GM19099 (cell line): ENCODE measurements around the gene PLAC8.

Experiments
- POLR2A ChIP-seq: IDR thresholded peaks from 3 replicates; pipeline ENCODE4 v1.6.1; 2011; ENCODE audit warnings: low read depth; ENCODE audit not compliant: insufficient read length; ENCODE audit errors: extremely low read depth

Gene PLAC8

DNA sequence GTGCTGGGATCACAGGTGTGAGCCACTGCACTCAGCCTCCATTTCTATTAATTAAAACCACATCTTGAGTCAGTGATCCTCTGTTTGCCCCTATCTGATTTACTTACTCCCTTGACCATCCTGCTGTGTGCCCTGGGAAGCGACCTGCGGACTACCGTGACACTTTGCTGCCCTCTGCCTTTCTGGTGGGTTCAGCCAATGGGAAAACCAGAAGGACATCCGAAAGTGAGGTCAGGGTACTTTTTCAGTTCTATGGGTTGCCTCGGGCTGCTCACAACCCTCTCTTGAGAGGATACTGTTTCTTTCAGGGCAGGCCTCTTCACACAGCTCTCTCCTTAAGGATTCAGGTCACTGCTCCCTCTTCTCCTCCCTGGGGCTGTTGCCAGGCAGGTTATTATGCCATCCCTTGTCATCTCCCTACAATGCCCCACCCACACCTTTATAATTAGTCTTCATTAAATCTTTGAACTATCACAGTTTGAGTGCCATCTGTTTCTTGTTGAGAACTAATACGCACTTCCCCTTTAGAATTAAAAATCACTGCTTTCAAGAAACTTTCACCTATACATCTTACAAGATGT, 21.4 kb downstream of the PLAC8 start:
- no peak for TF ChIP-seq POLR2A

DNA sequence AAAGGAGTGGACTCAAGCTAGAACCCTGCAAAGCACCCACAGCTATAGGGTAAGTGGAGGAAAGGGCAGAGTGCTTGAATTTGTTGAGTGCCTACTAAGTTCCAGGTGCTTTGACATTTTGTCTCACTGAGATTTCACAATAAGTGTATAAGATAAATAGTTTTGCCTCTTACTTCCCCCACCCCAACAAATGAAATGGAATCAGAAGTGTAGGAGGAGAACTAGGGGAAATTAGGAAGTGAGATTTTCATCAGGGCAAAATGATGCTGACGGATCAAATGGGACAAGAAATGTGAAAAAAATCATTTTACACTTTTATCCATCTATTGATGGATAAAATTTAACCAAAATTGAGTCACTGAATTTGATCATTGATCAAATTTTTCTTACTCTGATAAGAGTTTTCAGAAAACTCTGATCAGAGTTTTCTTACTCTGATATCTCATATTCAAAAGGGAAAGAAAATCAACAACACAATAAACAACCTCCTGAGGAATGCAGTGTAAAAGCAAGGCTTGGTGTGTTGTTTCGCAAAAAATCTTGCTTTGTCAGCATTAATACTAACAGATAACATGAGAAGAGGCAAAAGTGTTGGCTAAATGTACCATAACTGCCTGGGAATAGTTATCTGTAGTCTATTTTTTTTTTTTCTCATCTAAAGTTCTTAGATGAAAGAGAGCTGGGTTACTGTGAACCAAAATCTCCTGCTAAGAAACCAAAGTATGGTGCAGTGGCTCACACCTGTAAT, 24.9 kb downstream of the PLAC8 start:
- TF ChIP-seq POLR2A: no peak

DNA sequence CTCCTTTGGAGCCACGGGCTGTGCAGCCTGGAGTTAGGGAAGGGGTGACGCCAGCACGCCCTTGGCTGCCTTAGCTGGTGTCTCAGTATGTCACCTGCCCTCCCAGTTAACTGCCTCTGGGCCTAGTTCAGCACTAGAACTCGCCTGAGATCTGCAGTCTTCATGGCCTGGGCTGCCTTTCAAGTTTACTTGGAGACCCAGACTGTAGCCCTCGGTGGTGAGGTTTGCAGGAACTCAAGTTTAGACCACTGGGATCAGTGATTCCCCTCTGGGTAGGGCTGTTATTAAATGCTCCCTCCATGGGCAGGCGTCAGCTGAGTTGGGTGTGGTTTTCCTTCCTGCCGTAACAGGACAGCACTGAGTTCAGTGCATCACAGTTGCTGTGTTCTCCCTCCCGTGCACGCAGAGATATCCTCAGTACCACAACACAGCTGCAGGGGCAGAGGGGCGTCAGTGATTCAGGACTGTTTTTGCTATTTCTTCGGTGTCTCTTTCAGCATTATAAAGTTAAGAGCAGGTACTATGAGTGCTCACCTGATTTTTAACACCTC, 30.5 kb downstream of the PLAC8 start:
- peak; percentile 30 for TF ChIP-seq POLR2A

DNA sequence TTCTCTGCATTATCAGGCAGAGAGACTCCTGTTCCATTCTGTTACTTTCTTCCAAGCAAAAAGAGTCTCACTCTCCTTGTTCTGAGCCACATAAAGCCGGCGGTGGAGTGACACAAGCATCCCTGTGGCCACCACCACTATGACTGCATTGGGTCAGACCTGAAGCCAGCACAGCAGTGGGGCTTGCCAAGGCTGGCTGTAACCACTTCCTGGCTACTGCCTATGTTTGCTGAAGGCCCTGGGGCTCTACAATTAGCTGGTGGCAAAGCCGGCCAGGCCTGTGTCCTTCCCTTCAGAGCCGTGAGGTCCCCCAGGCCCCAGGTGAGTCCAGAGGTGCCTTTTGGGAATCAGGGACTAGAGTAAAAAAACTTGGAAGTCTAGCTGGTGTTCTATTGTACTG, 31.8 kb downstream of the PLAC8 start:
- TF ChIP-seq POLR2A: no peak

DNA sequence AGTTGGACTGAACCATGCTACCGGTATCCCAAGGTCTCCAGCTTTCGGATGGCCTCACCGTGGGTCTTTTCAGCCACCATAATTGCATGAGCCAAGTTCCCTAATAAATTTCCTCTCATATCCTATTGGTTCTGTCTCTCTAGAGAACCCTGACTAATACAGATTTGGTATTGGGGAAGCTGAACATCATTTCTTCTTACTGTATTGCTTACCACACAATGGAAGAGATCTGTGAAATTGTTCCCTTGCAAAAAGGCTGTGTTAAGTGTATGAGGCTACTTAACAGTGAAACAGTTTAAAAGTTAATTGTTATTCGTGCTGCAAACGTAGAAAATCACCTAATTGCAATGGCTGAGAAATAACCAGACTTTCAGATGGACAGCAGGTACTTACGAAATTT, 34.0 kb downstream of the PLAC8 start:
- no peak for TF ChIP-seq POLR2A

DNA sequence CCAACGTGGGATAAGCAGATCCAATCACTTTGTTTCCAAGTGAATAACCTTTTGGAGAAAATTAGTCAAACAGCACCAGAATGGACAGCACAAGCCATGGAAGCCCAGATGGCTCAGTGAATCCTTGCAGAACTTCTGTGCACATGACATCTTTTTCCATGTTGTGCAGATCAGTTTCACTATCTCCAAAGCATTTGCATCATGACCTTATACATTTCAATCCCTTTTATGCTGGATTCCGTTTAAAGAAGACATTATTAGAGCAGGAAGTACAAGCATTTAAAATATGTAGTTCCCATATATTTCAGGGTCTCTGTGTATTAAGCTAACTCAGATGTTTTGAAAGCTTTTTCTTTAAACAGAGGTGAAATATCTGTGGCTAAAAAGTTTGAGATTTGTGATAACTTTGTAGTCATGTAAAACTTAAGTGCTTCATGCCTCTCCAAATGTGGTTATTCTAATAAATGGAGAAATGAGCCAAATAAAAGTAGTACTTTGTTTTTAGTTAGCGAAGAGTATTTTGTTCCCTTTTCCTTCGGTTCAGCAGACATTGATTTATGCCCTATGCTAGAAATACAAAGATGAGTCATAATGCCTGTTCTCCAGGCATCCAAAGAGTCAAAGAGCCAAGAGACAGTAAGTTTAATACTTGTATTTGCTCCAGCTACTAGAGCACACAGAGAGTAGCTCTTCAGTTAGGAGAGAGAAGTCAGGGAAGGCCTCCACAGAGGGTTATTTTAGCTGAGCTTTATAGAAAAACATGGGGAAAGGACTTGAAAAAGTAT, 39.0 kb downstream of the PLAC8 start:
- no peak for TF ChIP-seq POLR2A

DNA sequence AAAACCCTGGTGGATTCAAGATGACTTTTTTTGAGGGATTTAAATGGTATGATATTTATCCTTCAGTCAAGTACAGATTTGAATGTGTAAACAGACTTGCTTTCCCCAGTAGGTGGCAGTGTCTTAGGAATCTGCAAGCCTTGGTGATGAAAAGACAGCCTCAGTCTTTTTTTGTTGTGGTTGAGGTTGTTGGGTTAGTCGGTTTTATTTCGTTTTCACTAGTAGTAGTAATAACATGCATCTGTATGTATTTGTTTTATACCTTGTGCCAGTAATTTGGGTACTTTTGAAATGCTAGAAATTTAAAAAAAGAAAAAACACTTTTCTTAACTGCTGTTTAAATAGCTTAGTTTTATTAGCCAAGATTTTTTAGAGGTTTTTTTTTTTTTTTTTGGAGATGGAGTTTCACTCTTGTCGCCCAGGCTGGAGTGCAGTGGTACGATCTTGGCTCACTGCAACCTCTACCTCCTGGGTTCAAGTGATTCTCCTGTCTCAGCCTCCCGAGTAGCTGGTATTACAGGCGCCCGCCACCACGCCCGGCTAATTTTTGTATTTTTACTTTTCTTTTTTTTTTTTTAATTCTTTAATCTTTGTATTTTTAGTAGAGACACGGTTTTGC, 40.3 kb downstream of the PLAC8 start:
- TF ChIP-seq POLR2A: no peak

DNA sequence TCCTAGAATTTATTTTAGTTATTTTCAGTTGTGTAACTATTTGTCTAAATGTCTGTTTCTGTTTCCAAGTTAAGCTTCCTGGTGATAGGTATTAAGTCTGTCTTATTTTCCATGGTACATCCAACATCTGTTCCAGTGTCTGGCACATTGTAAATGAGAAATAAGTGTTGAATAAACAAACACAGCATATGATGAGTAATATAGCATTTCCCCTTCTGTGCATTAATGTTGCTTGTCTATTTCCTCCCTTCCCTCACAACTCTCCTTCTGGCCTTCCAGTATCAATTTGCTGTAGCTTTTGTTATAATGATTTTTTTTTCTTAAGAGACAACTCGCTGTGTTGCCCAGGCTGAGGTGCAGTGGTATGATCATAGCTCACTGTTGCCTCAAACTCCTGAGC, 43.4 kb downstream of the PLAC8 start:
- no peak for TF ChIP-seq POLR2A

DNA sequence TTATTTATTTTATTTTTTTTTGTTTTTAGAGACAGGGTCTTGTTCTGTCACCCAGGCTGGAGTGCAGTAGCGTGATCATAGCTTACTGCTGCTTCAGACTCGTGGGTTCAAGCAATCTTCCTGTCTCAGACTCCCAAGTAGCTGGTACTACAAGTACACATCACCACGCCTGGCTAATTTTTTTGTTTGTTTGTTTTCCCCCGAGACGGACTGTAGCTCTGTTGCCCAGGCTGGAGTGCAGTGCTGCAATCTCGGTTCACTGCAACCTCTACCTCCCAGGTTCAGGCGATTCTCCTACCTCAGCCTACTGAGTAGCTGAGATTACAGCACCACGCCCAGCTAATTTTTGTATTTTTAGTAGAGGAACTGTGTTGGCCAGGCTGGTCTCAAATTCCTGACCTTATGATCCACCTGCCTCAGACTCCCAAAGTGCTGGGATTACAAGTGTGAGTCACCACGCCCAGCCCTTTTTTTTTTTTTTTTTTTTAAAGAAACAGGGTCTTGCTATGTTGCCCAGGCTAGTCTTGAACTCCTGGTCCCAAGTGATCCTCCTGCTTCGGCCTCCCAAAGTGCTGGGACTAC, 47.4 kb downstream of the PLAC8 start:
- no peak for TF ChIP-seq POLR2A

DNA sequence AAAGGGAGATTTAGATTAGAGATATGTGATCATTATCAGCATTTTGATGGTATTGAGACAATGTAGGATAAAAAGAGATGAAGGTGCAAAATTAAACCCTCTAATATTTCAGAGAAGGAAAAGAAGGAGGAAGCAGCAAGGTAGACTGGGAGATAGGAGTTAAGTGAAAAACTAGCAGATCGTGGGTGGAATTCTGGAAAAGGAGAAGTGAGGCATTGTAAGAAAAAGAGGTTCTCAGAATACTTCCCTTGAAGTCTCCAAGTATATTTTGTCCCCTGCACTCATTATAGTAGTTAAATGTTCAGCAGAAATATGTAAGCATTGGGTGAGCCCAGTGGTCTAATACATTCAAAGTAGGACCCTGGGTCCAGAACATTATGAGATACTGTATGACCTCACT, 49.3 kb downstream of the PLAC8 start:
- TF ChIP-seq POLR2A: no peak

DNA sequence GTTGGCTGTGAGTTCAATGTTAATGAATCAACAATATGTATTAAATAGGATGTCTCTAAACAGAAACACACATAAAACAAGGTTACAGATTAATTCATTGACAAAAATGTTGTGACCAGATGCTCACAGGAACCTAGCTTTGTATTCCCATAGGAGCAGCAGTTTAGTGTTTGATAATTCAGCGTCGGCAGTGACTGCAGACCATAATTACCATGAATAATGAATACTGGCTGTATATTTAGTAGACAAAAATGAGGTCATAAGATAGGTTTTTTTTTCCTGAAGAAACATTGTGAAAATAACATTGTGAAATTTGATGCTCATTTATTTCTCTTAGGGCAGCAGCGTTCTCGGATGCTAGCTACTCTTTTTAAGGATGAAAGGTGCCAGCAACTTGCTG, 51.8 kb downstream of the PLAC8 start:
- TF ChIP-seq POLR2A: no peak

DNA sequence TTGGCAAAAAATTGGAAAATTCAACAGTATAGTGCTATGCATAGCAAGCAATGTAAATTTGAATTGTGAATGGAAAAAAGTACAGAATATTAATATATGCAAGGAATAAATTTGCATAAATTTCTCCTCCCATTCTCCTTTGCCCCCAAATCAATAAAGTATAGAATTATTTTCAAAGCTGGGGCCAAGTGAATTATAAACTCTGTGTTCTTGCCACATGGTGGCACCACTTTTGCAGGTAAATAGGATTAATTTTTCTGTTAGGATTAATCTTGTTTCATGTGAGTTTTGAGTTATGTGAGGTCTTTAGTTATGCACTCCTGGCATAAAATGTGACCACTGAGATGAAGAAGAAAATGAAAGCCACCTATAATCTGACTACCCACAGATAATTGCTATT, 59.6 kb downstream of the PLAC8 start:
- TF ChIP-seq POLR2A: no peak

DNA sequence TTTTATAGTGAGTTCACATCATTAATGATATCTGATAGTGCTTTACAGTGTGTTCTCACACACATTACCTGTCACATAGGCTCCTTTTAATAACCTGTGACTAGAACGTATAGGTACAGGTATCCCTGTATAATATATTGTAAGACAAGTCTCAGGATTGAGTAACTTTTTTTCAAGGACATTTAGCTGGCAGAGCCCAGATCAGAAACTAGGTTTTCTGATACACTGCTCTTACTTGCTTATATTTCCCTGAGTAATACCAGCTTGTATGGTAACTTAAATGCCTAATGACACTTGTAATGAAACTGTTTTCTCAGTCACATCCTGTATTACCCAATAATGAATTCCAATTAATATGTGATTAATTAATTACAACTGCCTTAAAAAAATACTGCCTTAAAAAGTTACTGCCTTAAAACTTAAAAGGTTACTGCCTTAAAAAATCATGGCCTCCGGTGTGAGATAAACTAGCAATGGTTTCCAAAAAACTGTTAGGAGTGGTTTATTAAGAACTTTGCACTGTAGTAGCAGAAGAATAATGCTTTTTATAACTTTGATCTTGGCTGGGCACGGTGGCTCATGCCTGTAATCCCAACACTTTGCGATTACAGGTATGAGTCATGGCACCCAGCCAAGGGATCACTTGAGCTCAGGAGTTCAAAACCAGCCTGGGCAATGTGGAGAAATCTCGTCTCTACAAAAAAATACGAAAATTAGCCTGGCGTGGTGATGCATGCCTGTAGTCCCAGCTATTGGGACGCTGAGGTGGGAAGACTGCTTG, 67.6 kb downstream of the PLAC8 start:
- TF ChIP-seq POLR2A: no peak

DNA sequence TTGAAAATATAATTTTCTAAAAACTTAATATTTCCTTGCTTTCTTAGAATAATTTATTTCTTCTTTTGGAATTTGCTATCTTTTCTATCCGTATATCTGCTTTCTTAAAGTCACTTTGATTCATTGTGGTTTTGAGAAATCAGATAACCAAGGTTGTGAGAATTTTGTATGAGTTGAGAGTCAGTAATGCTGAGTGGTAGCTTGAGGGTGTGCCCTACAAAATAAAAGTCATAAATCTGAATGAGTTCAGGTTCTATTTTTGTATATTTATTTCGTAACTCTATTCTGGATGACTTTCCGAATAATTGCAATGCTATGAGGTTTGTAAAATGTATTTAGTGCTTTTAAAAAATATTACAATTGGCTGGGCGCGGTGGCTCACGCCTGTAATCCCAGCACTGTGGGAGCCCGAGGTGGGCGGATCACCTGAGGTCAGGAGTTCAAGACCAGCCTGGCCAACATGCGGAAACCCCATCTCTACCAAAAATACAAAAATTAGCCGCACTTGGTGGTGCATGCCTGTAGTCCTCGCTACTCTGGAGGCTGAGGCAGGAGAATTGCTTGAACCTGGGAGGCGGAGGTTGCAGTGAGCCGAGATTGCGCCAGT, 70.6 kb downstream of the PLAC8 start:
- no peak for TF ChIP-seq POLR2A
